ENCODE results near the gene VPS39.

GRCh38 chr15:42152196-42152920 is 55.7 kb downstream of the VPS39 start:
- TF ChIP-seq EZH2 (IDR thresholded peaks at IDR 0.05; ENCODE audit: low read length, unreplicated experiment) (no peak), CTCF (conservative IDR thresholded peaks at IDR 0.05; ENCODE audit: low read depth, low read length) (no peak)

All from PC-3 (cell line).